ENCODE results near the gene TSPAN19. TPM values are rescaled to one million over a fixed set of nuclear protein-coding genes. Genes with fewer than 3 reads are reported as not detected.

The TSPAN19 gene
- not detected for total RNA-seq

GRCh38 chr12:85036234-85036707 lies at the start of gene TSPAN19, which contains the start of gene LRRIQ1:
TSPAN19 (minus strand) TSS chr12:85036277; CDS start chr12:85029946, 6,331 bp downstream.
LRRIQ1 (plus strand) TSS chr12:85036351; CDS start chr12:85038177, 1,826 bp downstream.
- Histone ChIP-seq H3K9me3 (no peaks in the 10 kb centered on the region), H3K4me1 (peaks cover 0 to 7% (median 0%) of the 10 kb centered on the region in 4 donors), H3K4me3 (peak within 1 kb of the TSS; percentile 4 to 47 (median 30)), H3K27me3 (peaks cover 5% of the 10 kb centered on the region), H3K36me3 (no peaks in the 10 kb centered on the region), H3K27ac (no peak within 1 kb of the TSS)
- intact Hi-C loops (cut with DNase I; ENCODE audit: low total_unique reads): no loop called here
- peak; percentile 48 for DNase-seq
- in situ Hi-C loops (cut with MboI; ENCODE audit: low pct_ligation_motif_present in 1 of 4, low pct_unique_long_range_greater_than_20kb in 1 of 4, low sequenced_read_pairs in 3 of 4): loop anchor here in 2 of 4 donors (10.0 to 25.0 kb wide), 2 partner anchors 149 to 161 kb away; no protein-coding TSS in a partner anchor
- WGBS, 2 donors (ENCODE audit: low coverage in 1 of 2): 2 to 4% methylated on average over 11 to 22 of the region's 22 CpGs
- TF ChIP-seq EP300 (IDR thresholded peaks at IDR 0.05; ENCODE audit: low read depth): no peak

DNA sequence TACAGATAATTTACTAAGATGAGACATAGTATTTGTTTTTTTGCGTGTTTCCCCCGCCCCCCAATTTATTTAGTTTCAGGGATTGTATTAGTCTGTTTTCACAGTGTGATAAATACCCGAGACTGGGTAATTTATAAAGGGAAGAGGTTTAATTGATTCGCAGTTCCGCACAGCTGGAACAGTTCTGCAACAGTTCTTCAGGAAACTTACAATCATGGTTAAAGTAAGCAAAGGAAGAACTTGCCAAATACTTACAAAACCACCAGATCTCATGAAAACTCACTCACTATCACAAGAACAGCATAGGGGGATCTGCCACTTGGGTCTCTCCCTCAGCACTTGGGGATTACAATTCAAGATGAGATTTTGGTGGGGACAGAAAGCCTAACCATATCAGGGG lies 49.0 kb upstream of the TSPAN19 start:
- 58 to 70% methylated on average over 5 of the region's 5 CpGs for WGBS, 2 donors (ENCODE audit: low coverage in 1 of 2)
- H3K9me3 ChIP-seq: no peaks in the 10 kb centered on the region
- intact Hi-C loops (cut with DNase I; ENCODE audit: low total_unique reads): no loop called here

DNA sequence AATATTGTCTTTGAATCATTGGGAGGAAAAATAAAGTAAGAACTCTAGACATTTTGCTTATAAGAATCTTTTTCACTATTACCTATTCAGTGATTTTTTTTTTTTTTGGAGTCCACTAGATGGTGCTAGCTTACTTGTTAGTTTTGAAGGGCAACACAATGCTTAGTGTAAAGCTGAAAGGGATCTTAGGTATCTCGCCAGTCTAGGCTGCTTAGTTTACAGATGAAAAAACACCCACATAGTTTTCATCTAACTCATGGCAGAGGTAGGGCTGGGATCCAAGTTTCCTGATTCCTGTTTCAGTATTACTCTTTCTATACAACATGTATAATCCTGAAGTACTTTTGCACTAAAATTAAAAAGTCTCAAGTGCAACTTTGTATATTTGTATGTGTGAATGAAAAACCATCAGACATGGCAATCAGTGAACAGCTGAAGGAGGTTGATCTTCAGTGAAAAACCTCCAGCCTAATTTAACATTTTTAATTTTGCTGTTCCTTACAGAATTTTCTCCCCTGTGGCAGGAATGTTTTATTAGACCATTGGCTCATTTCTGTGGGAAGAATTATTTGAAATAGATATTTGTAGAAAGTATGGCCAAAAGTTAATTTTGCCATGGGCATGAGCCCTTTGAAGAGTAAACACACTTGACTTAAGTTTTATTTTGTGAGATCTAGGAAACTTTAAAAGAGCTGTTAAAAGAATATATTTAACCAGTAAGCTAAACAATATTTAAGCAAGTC lies 40.8 kb upstream of the TSPAN19 start:
- no peak for TF ChIP-seq POLR2A (IDR thresholded peaks at IDR 0.05)
- TF ChIP-seq, protein P1, sequence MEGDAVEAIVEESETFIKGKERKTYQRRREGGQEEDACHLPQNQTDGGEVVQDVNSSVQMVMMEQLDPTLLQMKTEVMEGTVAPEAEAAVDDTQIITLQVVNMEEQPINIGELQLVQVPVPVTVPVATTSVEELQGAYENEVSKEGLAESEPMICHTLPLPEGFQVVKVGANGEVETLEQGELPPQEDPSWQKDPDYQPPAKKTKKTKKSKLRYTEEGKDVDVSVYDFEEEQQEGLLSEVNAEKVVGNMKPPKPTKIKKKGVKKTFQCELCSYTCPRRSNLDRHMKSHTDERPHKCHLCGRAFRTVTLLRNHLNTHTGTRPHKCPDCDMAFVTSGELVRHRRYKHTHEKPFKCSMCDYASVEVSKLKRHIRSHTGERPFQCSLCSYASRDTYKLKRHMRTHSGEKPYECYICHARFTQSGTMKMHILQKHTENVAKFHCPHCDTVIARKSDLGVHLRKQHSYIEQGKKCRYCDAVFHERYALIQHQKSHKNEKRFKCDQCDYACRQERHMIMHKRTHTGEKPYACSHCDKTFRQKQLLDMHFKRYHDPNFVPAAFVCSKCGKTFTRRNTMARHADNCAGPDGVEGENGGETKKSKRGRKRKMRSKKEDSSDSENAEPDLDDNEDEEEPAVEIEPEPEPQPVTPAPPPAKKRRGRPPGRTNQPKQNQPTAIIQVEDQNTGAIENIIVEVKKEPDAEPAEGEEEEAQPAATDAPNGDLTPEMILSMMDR (IDR thresholded peaks at IDR 0.05): peak in 4 of 5 experiments; percentile 13 to 21 (median 18)
- Histone ChIP-seq H3K36me3 (no peaks in the 10 kb centered on the region), H3K9me3 (no peaks in the 10 kb centered on the region), H3K27ac (no peak overlapping the region), H3K27me3 (no peaks in the 10 kb centered on the region), H3K4me3 (no peak overlapping the region), H3K4me1 (no peaks in the 10 kb centered on the region)
- intact Hi-C loops (cut with DNase I; ENCODE audit: low total_unique reads): no loop called here
- in situ Hi-C loops (cut with MboI; ENCODE audit: low pct_ligation_motif_present in 1 of 4, low pct_unique_long_range_greater_than_20kb in 1 of 4, low sequenced_read_pairs in 3 of 4): loop anchor here in 1 of 4 donors (25.0 kb wide), 1 partner anchor 360 kb away; no protein-coding TSS in a partner anchor
- 4% methylated on average over 1 of the region's 1 CpG; no CpG with 5 or more reads in 1 of the 2 donors for WGBS, 2 donors (ENCODE audit: low coverage in 1 of 2)
- no peak for DNase-seq

More for the DNA sequence above, 49.0 kb upstream of the TSPAN19 start:
- no peaks in the 10 kb centered on the region for H3K36me3 ChIP-seq
- no peaks in the 10 kb centered on the region for H3K27me3 ChIP-seq
- no peak overlapping the region for H3K27ac ChIP-seq
- no peak overlapping the region for H3K4me3 ChIP-seq
- no peak for DNase-seq
- no peaks in the 10 kb centered on the region for H3K4me1 ChIP-seq
- in situ Hi-C loops (cut with MboI; ENCODE audit: low pct_ligation_motif_present in 1 of 4, low pct_unique_long_range_greater_than_20kb in 1 of 4, low sequenced_read_pairs in 3 of 4): loop anchor here in 1 of 4 donors (25.0 kb wide), 1 partner anchor 352 kb away; no protein-coding TSS in a partner anchor
- no peak for TF ChIP-seq POLR2AphosphoS5 (IDR thresholded peaks at IDR 0.05)
- no peak for TF ChIP-seq POLR2A (IDR thresholded peaks at IDR 0.05)
- TF ChIP-seq, protein P1 (IDR thresholded peaks at IDR 0.05): no peak
- TF ChIP-seq EP300 (IDR thresholded peaks at IDR 0.05; ENCODE audit: low read depth): no peak

- Histone ChIP-seq H3K27ac (no peak overlapping the region), H3K4me3 (no peak overlapping the region), H3K36me3 (no peaks in the 10 kb centered on the region), H3K4me1 (no peaks in the 10 kb centered on the region), H3K27me3 (no peaks in the 10 kb centered on the region), H3K9me3 (no peaks in the 10 kb centered on the region)
- in situ Hi-C loops (cut with MboI; ENCODE audit: low pct_ligation_motif_present in 1 of 4, low pct_unique_long_range_greater_than_20kb in 1 of 4, low sequenced_read_pairs in 3 of 4): no loop called here
- no peak for TF ChIP-seq POLR2AphosphoS5 (IDR thresholded peaks at IDR 0.05)
- intact Hi-C loops (cut with DNase I; ENCODE audit: low total_unique reads): no loop called here
- WGBS, 2 donors (ENCODE audit: low coverage in 1 of 2): 82 to 93% methylated on average over 1 of the region's 1 CpG
- no peak for DNase-seq
Measured at GRCh38 chr12:85072826-85073225, 36.7 kb upstream of the TSPAN19 start.

DNA sequence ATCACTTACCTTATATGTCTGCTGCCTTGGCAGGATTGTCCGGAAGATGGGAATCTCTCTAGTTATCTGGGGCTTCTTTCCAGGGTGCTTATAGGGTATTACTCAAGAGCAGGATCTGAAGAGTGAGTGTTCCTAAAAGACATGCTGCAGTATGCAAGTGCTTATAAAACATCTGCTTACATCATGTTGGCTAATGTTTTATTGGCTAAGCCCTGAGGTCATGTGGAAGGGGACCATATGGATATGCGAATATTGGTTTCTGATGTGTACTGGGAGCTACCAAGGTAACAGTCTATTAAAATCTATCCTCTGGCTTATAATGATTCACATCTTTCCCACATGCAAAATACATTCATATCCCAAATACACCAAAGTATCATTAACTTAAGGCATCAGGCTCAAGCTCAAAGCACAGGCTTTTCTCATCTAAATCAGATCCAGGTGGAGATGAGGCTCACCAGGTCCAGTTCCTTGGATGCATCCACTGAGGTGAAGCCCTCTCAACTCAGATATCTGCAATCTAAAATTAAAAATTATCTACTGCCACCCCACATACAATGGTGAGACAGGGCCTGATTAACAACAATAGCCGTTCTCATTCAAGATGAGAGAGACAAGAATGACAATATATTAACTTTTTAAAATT lies 29.9 kb upstream of the TSPAN19 start:
- in situ Hi-C loops (cut with MboI; ENCODE audit: low pct_ligation_motif_present in 1 of 4, low pct_unique_long_range_greater_than_20kb in 1 of 4, low sequenced_read_pairs in 3 of 4): no loop called here
- no peak overlapping the region for H3K27ac ChIP-seq
- WGBS, 2 donors (ENCODE audit: low coverage in 1 of 2): 86 to 92% methylated on average over 2 to 3 of the region's 3 CpGs
- intact Hi-C loops (cut with DNase I; ENCODE audit: low total_unique reads): no loop called here
- H3K27me3 ChIP-seq: no peaks in the 10 kb centered on the region
- DNase-seq: no peak
- no peak for TF ChIP-seq POLR2A (IDR thresholded peaks at IDR 0.05)
- TF ChIP-seq, protein P1 (IDR thresholded peaks at IDR 0.05): no peak
- TF ChIP-seq POLR2AphosphoS5 (IDR thresholded peaks at IDR 0.05): no peak
- TF ChIP-seq EP300 (IDR thresholded peaks at IDR 0.05; ENCODE audit: low read depth): no peak
- H3K4me1 ChIP-seq: no peaks in the 10 kb centered on the region
- H3K9me3 ChIP-seq: no peaks in the 10 kb centered on the region
- H3K4me3 ChIP-seq: no peak overlapping the region
- no peaks in the 10 kb centered on the region for H3K36me3 ChIP-seq
